HG02970 (cell line): ENCODE measurements around the gene RNF148.
"Not testable (repeated sequence)": the region's sequence is repeated elsewhere in the genome, so short reads cannot be mapped to it uniquely, and the experiment has no call there.

Experiments
- ATAC-seq: cut with Tn5 transposase; IDR thresholded peaks from one replicate; pipeline ENCODE4 v1.9.1; 2021; ENCODE audit warnings: mild to moderate bottlenecking, moderate library complexity, moderate number of reproducible peaks; ENCODE audit not compliant: unreplicated experiment, low FRiP score

Gene RNF148

DNA sequence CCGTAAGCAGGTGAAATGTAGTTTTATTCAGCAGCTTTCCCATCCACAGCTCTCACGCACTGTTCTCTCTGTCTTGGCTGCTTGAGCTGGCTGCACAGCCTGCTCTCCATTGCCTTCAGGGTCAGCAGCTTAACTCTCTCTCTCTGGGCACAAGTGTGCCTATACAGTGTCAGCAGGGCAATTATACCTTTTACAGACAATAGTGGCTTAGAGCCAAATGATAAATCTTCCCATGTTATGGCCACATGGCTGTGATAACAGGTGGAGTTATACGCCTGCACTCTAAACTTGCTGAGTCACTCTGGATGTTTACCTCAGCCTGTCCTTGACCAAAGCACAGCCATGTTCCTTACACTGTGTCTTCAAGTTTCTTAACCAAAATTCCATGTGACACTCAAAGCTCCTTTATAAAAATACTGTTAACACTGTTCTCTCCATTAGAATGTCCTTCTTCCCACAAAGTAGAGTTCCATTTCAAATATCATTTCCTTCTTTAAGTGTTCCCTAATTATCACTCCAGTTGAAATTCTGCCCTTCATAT, 9.9 kb downstream of the RNF148 start:
- no peak for ATAC-seq

DNA sequence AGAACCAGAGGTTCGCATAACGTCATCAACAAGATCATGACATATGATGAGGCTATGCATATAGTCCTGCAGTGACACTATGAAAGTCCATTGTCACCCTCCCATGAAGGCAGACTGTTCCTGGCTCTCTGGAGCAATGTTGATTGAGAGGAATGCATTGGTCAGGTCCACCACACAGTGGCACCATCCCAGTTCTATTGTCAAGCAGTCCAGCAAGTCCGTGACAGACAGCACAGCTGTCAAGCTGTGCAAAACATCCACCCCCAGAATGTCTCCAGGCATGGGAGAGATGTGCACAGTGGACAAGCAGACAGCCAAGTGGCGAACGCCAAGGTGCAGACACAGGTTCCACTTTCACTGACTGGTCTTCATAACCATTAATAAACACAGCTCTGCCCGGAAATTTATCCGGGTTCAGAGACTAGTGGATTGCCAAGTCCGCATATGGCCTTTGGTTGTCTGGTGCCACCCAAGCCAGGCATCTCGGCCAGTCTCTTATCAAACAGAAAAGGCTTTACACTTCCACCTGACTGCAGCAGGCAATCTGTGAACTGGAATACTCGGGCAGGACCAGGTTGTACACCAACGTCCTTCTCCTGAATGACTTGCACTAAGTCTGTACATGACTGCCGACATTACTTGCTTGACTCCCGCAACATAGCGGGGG, 11.0 kb downstream of the RNF148 start:
- no peak for ATAC-seq

- ATAC-seq, result no peak
These were observed 13.2 kb downstream of the RNF148 start for GRCh38 chr7:122689346-122690109.

DNA sequence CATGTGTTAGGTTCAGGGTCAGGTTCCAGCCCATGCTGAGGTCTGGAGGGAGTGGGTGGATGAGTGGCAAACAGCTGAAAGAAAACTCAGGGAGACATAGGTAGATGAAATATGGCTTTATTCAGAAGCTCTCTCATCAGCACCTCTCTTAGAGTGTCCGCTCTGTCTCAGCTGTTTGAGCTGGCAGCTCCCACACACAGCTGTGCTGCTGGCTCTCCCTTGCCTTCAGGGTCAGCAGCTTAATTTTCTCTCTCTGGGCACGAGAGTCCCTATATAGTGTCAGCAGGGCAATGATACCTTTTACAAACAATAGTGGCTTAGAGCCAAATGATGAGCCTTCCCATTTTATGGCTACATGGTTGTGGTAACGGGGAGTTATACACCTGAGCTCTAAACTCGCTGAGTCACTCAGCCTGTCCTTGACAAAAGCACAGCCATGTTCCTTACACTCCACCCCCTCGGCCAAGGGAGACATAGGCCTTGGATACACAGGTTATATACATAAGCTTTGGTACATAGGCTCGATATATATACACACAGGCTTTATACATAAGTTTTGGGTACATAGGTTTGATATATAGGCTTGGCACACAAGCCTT, 14.2 kb downstream of the RNF148 start:
- ATAC-seq, result no peak

DNA sequence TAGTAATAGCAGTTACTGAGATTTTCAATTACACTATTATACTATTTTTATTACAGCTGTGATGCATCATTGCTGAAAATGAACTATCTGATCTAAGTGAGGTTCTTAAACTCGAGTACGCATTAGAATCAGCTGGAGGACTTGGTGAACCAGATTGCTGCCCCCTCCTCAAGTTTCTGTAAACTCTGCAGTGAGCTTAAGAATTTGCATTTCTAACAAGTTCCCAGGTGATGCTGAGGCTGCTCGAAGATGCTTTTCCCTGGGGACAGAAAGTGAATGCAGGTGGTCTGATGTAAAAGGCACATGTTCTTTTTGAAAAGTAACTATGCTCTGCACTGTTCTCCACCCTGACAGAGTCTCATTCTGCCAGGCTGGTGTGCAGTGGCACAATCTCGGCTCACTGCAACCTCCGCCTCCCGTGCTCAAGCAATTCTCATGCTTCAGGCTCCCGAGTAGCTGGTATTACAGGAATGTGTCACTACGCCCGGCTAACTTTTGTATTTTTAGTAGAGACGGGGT, 16.3 kb downstream of the RNF148 start:
- ATAC-seq, result no peak

DNA sequence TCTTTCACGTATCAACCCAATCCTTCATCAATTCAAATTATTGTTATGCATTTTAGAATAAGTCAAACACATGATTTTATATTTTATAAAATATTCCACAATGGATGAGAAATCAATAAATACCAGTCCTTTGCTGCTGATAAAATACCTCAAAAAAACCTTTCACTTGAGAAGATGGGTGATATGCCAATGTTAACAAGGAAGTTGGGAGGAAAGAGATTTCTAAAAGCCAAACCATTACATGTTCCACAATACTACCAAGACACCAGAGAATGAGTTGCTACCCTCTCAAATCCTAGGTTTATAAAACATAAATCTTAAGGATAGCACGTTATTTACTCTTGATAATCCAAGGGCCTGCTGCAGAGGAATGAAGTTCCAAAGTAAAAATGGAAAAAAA, 18.2 kb downstream of the RNF148 start:
- ATAC-seq, result no peak

- no peak for ATAC-seq
These were observed 19.7 kb downstream of the RNF148 start for GRCh38 chr7:122682815-122683550.

DNA sequence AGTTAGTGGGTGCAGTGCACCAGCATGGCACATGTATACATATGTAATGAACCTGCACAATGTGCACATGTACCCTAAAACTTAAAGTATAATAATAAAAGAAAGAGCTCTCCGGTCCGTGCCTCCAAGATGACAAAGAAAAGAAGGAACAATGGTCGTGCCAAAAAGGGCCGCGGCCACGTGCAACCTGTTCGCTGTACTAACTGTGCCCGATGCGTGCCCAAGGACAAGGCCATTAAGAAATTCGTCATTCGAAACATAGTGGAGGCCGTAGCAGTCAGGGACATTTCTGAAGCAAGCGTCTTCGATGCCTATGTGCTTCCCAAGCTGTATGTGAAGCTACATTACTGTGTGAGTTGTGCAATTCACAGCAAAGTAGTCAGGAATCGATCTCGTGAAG, 21.5 kb downstream of the RNF148 start:
- ATAC-seq, result not testable (repeated sequence)

- ATAC-seq, result no peak
These were observed 22.9 kb downstream of the RNF148 start for GRCh38 chr7:122679813-122680212.

DNA sequence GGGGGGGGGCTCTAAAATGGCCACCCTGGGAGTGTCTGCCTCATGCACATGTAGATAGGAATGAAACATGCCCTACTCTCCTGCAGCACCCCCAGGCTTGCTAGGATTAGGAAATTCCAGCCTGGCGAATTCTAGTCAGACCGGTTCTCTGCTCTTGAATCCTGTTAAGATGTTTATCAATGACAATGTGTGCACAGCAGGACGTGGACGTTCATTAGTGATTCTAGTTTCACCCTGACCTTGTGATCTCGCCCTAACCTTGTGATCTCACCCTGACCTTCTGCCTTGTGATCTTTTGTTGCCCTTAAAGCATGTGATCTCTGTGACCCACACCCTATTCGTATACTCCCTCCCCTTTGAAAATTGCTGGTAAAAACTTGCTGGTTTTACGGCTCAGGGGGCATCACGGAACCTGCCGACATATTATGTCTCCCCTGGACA, 23.4 kb downstream of the RNF148 start:
- ATAC-seq, result not testable (repeated sequence)

- ATAC-seq, result no peak
These were observed 25.6 kb downstream of the RNF148 start for GRCh38 chr7:122677149-122677548.

DNA sequence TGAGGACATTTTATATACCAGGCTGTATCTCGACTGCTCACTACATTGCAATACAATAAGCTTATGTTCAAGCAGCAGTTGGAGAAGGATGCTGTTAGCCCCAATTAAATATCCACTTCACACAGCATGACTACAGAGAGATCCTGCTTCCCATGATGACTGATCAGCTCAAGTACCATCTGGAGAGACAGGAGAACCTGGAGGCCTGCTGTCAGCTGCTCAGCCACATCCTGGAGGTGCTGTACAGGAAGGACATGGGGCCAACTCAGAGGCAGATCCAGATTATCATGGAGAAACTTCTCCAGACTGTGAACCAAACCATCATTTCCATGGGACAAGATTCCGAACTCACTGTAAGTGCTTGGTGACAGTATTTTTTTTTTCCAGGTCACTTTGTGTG, 26.3 kb downstream of the RNF148 start:
- ATAC-seq, result no peak

DNA sequence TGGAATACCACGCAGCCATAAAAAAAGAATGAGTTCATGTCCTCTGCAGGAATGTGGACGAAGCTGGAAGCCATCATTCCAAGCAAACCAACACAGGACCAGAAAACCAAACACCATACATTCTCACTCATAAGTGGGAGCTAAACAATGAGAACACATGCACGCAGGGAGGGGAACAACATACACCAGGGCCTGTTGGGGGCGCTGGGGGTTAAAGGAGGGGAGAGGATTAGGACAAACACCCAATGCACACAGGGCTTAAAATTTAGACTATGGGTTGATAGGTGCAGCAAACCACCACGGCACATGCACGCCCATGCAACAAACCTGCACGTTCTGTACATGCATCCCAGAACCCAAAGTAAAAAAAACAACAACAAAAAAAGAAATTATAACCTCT, 27.1 kb downstream of the RNF148 start:
- no peak for ATAC-seq

DNA sequence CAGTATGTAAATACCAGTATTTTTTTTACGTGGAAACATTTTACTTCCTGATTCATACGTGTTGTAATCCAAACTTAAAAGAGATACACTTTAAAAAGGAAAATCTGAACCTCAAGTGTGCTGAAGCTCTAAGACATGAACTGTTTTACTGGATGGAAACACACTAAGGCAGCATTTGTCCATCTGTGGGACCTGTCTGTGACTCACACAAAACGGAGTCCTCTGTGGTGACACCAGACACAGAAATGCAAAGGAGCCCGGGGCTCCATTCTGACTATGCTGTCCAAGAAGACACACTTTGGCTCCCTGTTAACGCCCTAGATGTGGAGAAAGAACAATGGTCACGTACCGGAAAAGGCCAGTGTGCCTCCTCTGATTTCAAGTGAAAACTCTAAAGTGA, 27.7 kb downstream of the RNF148 start:
- ATAC-seq, result no peak

GRCh38 chr7:122674502-122674901, 28.2 kb downstream of the RNF148 start:
- ATAC-seq, result no peak

GRCh38 chr7:122673951-122674350, 28.8 kb downstream of the RNF148 start:
- ATAC-seq, result no peak

DNA sequence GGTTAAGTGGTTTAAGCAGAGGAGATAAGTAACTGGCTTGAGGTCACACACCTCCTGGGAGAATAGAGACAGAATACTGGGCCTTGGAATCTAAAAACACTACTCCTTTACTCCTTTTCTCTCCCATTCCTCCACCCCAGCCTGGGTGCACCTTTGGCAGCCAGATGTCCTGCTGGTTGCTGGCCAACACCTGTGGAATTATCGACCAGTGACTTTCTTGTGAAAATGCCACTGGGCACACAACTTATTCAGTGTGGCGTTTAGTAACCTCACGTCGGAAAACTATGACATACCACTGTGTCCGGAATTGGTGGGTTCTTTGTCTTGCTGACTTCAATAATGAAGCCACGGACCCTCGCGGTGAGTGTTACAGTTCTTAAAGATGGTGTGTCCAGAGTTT, 30.2 kb downstream of the RNF148 start:
- ATAC-seq, result no peak

GRCh38 chr7:122663733-122664132, 39.0 kb downstream of the RNF148 start:
- no peak for ATAC-seq

DNA sequence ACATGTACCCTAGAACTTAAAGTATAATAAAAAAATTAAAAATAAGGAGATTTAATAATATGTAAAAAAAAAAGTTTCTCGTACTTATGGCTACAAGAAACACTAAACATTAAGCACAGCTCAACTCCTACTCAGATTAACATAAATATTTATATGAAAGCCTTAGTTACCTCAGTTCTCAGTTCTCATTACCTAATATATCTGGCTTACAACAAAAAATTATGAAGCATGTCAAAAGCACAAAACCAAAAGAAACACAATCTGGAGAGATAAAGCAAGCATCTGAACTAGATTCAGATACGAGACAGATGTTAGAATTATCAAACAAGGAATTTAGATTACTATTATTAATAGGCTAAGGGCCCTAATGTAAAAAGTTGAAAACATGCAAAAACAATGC, 43.9 kb downstream of the RNF148 start:
- ATAC-seq, result no peak

- no peak for ATAC-seq
These were observed 49.0 kb downstream of the RNF148 start for GRCh38 chr7:122653685-122654084.

DNA sequence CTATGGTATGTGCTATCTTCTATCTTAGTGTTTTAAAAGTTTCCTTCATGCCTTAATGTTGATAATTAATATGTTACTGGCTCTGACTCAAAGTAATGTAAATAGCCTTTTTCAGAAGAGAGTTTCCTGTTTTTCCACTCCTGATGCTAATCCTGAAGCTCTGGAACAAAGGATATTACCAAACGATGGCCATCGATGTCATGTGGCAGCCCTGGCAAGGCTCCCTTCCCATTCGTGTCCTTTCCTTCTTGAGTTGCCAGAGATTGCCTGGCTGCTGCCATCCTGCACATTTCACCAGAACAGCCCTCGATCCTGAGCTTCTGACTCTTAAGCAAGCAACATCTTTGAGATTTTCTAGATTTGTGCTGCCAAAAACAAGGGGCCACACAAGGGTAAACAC, 49.8 kb downstream of the RNF148 start:
- no peak for ATAC-seq
